RCC 7860 (cell line): ENCODE data around the gene CRISPLD2.
A peak's percentile ranks its signal among the peaks of the same experiment; 100 is the strongest.

Source experiments
- DNase-seq: peaks from one replicate; pipeline ENCODE4 v3.0.0-alpha.2; 2015; ENCODE audit warnings: low spot score
- FAIRE-seq: peaks from 2 replicates; lab custom pipeline; 2012; peaks lifted over from hg19 to GRCh38; lab: Jason Lieb, UNC

CRISPLD2 gene

GRCh38 chr16:84839054-84839453 is 19.3 kb downstream of the CRISPLD2 start:
- peak; percentile 93 for DNase-seq
- FAIRE-seq: peak; percentile 79

GRCh38 chr16:84839956-84840355 is 20.2 kb downstream of the CRISPLD2 start:
- FAIRE-seq (peak; percentile 98), DNase-seq (peak; percentile 99)

GRCh38 chr16:84840687-84841627 is 21.2 kb downstream of the CRISPLD2 start:
- DNase-seq: no peak
- FAIRE-seq: no peak

- DNase-seq: no peak
These were observed 22.1 kb downstream of the CRISPLD2 start for GRCh38 chr16:84841787-84842300.

GRCh38 chr16:84842516-84843148 is 22.8 kb downstream of the CRISPLD2 start:
- DNase-seq (no peak), FAIRE-seq (no peak)

More at GRCh38 chr16:84841787-84842300, 22.1 kb downstream of the CRISPLD2 start:
- FAIRE-seq: no peak

GRCh38 chr16:84843149-84844048 is 23.6 kb downstream of the CRISPLD2 start:
- DNase-seq: no peak
- no peak for FAIRE-seq

GRCh38 chr16:84844049-84844350 is 24.2 kb downstream of the CRISPLD2 start:
- FAIRE-seq (no peak), DNase-seq (no peak)

GRCh38 chr16:84844559-84845495 is 25.0 kb downstream of the CRISPLD2 start:
- FAIRE-seq: no peak
- DNase-seq: no peak

GRCh38 chr16:84845496-84846002 is 25.8 kb downstream of the CRISPLD2 start:
- DNase-seq (no peak), FAIRE-seq (no peak)

- no peak for FAIRE-seq
- DNase-seq: peak; percentile 21
These were observed 28.0 kb downstream of the CRISPLD2 start for GRCh38 chr16:84847564-84848355.

- FAIRE-seq (no peak), DNase-seq (no peak)
These were observed 29.3 kb downstream of the CRISPLD2 start for GRCh38 chr16:84848986-84849634.

GRCh38 chr16:84849751-84850150 is 30.0 kb downstream of the CRISPLD2 start:
- FAIRE-seq: no peak
- no peak for DNase-seq

- DNase-seq: no peak
- FAIRE-seq: no peak
These were observed 30.9 kb downstream of the CRISPLD2 start for GRCh38 chr16:84850714-84851113.

GRCh38 chr16:84851192-84852127 is 31.7 kb downstream of the CRISPLD2 start:
- DNase-seq: peak; percentile 100
- FAIRE-seq: peak; percentile 99

GRCh38 chr16:84853534-84853933 is 33.7 kb downstream of the CRISPLD2 start:
- FAIRE-seq (peak; percentile 62), DNase-seq (peak; percentile 81)

- no peak for DNase-seq
- FAIRE-seq: no peak
These were observed 35.0 kb downstream of the CRISPLD2 start for GRCh38 chr16:84854759-84855158.
